ENCODE results near the gene NRN1L. TPM values are rescaled to one million over a fixed set of nuclear protein-coding genes. Genes with fewer than 3 reads are reported as not detected.
A peak's percentile ranks its signal among the peaks of the same experiment; 100 is the strongest.

NRN1L gene
- total and polyA plus RNA-seq, 12 donors = 0.72 to 28.2 (median 1.3) TPM; not detected in 2

GRCh38 chr16:67885976-67886375 lies 1.3 kb downstream of the NRN1L start:
- intact Hi-C loops (cut with DNase I) = no loop called here

GRCh38 chr16:67886387-67886786 lies 1.7 kb downstream of the NRN1L start:
- Histone ChIP-seq H3K36me3 (replicated peaks in 1 of 2) (peaks cover 0 to 34% of the 10 kb centered on the region in 2 donors), H3K9me3 (replicated peaks in 1 of 3) (no peaks in the 10 kb centered on the region), H3K4me1 (replicated peaks in 1 of 2) (peaks cover 11 to 27% of the 10 kb centered on the region in 2 donors), H3K27ac (no peak overlapping the region), H3K4me3 (no peak overlapping the region), H3K27me3 (no peaks in the 10 kb centered on the region)
- DNase-seq = no peak
- TF ChIP-seq CTCF (IDR thresholded peaks at IDR 0.05) (no peak), POLR2A (IDR thresholded peaks at IDR 0.05) (no peak)
- 82 to 96% (median 94%) methylated on average over 2 to 5 of the region's 5 CpGs for WGBS, 4 donors
- intact Hi-C loops (cut with DNase I) = no loop called here

More at GRCh38 chr16:67885976-67886375, 1.3 kb downstream of the NRN1L start:
- no peaks in the 10 kb centered on the region for H3K27me3 ChIP-seq
- TF ChIP-seq CTCF (IDR thresholded peaks at IDR 0.05) (no peak), POLR2A (IDR thresholded peaks at IDR 0.05) (no peak)
- H3K4me3 ChIP-seq = no peak overlapping the region
- no peak overlapping the region for H3K27ac ChIP-seq
- H3K9me3 ChIP-seq (replicated peaks in 1 of 3) = no peaks in the 10 kb centered on the region
- 91 to 98% (median 95%) methylated on average over 11 to 19 of the region's 19 CpGs for WGBS, 4 donors
- peaks cover 11 to 31% of the 10 kb centered on the region in 2 donors for H3K4me1 ChIP-seq (replicated peaks in 1 of 2)
- H3K36me3 ChIP-seq (replicated peaks in 1 of 2) = peaks cover 0 to 38% of the 10 kb centered on the region in 2 donors
- no peak for DNase-seq

- peaks cover 0 to 14% of the 10 kb centered on the region in 2 donors for H3K36me3 ChIP-seq (replicated peaks in 1 of 2)
- intact Hi-C loops (cut with DNase I) = no loop called here
- H3K4me3 ChIP-seq = no peak overlapping the region
- no peaks in the 10 kb centered on the region for H3K9me3 ChIP-seq (replicated peaks in 1 of 3)
- no peaks in the 10 kb centered on the region for H3K27me3 ChIP-seq
- no peak overlapping the region for H3K27ac ChIP-seq
- H3K4me1 ChIP-seq (replicated peaks in 1 of 2) = peaks cover 6 to 18% of the 10 kb centered on the region in 2 donors
- 50 to 74% (median 65%) methylated on average over 1 to 3 of the region's 3 CpGs for WGBS, 4 donors
- no peak for DNase-seq
- TF ChIP-seq POLR2A (IDR thresholded peaks at IDR 0.05) (no peak), CTCF (IDR thresholded peaks at IDR 0.05) (no peak)
These were observed 3.6 kb downstream of the NRN1L start for GRCh38 chr16:67888331-67888730.

- no peaks in the 10 kb centered on the region for H3K27me3 ChIP-seq
- no peak for TF ChIP-seq CTCF (IDR thresholded peaks at IDR 0.05)
- no peak for TF ChIP-seq POLR2A (IDR thresholded peaks at IDR 0.05)
- no peak for DNase-seq
- intact Hi-C loops (cut with DNase I) = no loop called here
- peak overlapping the region in 4 of 5 donors; percentile 13 to 98 (median 63) for H3K27ac ChIP-seq
- peak overlapping the region in 1 of 4 donors; percentile 97 for H3K4me3 ChIP-seq
- WGBS, 4 donors = 28 to 55% (median 46%) methylated on average over 5 of the region's 5 CpGs
- H3K9me3 ChIP-seq (replicated peaks in 1 of 3) = no peaks in the 10 kb centered on the region
- H3K4me1 ChIP-seq (replicated peaks in 1 of 2) = peaks cover 13 to 31% of the 10 kb centered on the region in 2 donors
- H3K36me3 ChIP-seq (replicated peaks in 1 of 2) = no peaks in the 10 kb centered on the region
These were observed 7.7 kb downstream of the NRN1L start for GRCh38 chr16:67892375-67892774.

Data from adrenal gland (tissue), 12 donors.